Measurements from ENCODE around the gene FLACC1.
"Not testable (repeated sequence)": the region's sequence is repeated elsewhere in the genome, so short reads cannot be mapped to it uniquely, and the experiment has no call there.

The FLACC1 gene

DNA sequence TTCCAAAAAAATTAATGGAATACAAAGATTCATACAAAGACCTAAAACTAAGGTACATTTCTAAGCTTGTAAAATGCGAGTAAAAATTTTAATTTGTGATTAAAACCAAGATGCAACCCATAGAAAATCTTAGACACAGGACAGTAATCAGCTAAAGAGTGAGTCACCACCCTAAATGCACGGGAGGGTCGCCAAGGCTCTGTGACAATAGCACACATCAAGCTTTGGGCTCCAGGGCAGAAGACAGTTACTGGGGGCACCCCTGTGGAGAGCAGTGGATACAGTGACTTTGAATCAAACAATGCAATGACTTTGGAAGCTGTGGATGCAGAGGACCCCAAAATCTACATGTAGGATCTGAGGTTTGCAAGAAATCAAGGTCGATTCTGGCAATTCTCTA, 7.5 kb downstream of the FLACC1 start:
- no peak for DNase-seq (ENCODE audit: low read depth)

DNA sequence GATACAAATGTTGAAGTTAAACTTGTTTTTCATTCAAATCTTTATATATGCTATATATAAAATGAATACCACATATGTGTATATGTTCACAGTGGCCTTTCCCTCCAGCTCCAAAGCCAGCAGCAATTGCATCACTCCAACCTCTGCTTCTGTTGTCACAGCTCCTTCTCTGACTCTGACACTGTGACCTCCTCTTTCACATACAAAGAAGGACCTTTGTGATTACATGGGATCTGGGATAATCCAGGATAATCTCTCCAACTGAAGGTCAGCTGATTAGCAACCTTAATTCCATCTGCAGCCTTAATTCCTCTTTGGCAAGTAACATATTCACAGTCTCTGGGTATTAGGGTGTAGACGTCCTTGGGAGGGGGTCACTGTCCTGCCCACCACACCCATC, 8.4 kb downstream of the FLACC1 start:
- no peak for DNase-seq (ENCODE audit: low read depth)

DNA sequence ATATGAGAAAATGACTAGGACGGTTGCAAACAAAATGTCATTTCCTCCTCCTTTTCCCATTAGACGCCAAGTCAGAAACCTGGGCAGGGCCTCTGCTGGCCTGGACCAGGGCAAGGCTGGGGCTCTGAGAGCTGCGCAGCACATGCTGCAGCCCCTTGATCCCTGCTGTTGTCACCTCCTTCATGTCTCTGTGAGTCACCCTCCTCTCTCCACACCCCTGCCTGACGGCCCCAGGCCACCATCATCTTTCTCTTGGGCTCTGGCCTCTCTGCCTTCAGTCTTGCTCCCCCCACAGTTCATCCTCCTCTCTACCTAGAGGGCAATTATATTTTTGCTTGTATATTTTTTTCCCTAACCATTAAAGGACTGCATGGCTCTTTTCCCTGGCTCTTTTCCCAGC, 10.0 kb downstream of the FLACC1 start:
- no peak for DNase-seq (ENCODE audit: low read depth)

DNA sequence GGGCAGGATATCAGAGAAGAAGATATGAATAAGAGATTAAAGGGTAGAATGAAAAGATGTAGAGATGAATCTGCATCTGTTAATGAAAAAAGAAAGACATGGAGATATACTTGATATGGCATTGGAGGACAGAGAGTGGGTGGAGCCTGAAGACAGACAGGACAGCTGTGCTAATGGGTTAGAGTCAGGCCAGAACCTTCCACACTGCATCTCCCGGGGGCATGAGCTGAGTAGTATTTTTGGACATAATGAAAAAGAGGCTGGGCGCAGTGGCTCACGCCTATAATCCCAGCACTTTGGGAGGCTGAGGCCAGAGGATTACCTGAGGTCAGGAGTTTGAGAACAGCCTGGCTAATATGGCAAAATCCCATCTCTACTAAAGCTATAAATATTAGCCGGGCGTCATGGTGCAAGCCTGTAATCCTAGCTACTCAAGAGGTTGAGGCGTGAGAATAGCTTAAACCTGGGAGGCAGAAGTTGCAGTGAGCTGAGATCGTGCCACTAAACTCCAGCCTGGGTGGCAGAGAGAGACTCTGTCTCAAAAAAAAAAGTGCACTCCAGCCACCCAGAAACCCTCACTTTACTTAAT, 11.4 kb downstream of the FLACC1 start:
- no peak for DNase-seq (ENCODE audit: low read depth)

DNA sequence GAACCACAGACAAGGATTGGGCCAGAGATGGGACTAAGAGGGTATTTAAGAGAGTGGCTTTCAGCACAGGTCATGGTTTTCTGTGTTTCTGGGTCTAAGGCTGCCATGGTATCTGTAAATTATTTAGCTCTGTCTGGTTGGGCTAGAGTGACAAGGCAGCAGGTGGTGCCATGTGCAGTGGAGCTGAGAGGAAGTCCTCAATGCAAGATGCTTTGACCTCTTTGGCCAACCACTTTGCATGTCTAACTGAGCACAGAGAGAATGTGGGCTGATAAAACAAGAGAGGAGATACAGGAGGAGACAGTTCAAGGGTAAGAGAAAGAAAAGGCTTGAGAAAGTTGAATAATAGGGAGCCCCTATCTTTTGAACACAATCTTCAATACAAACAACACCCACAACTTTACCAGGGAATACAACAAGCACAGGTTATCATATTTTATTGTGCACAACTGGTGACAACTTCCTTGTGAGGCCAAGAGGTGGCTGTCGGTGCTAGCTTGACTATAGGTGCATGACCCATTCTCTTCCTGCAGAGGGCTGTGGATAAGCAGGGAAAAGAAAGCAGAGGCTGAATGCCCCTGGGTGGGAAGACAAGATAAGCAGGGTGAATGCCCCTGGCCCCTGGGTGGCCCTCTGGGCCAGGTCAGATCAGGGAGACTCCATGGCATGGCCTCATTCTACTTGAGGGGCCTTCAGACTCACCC, 12.3 kb downstream of the FLACC1 start:
- no peak for DNase-seq (ENCODE audit: low read depth)

DNA sequence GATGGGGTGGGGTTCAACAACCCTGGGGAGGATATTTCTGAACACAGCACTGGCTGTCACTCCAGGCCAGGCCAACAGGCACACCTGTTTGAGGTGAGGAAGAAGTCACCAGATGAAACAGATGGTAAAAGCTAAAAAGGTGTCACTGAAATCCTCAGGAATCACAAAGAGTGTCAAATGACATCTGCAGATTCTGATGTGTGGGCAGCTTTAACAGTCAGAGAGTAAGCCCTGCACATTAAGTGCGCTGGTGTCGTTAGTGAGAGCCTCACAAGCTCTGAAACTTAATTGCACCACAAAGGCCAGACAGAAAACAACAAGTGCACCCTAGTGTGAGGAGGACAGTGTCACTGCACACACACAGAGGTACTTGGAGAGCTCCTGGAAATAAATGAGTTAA, 13.6 kb downstream of the FLACC1 start:
- no peak for DNase-seq (ENCODE audit: low read depth)

DNA sequence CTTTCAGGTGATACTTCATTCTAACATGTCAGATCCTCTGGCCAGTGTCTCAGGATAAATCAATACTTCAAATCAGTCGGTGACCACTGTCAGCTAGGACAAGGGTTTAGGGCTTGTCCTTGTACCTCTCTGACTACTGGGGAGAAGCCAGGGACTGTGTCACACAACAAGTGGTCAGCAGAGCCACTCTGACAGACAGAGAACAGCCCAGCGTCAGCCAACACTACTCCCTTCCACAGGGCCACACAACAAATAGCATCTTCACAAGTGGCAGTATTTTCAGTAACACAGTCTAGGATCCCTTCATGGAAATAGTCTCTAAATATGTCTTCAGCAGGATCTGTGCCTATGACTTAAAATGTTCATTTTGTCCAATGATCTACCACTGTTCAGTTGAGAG, 14.2 kb downstream of the FLACC1 start:
- DNase-seq (ENCODE audit: low read depth) = no peak

DNA sequence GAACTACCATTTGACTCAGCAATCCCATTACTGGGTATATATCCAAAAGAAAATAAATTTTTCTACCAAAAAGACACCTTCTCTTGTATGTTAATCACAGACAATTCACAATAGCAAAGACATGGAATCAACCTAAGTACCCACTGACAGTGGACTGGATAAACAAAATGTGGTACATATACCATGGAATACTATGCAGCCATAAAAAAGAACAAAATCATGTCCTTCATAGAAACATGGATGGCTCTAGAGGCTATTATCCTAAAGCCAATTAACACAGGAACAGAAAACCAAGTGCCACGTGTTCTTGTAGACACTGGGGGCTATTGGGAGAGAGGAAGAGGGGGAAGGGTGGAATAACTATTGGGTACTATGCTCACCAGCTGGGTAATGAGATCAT, 27.7 kb downstream of the FLACC1 start:
- no peak for DNase-seq (ENCODE audit: low read depth)

DNA sequence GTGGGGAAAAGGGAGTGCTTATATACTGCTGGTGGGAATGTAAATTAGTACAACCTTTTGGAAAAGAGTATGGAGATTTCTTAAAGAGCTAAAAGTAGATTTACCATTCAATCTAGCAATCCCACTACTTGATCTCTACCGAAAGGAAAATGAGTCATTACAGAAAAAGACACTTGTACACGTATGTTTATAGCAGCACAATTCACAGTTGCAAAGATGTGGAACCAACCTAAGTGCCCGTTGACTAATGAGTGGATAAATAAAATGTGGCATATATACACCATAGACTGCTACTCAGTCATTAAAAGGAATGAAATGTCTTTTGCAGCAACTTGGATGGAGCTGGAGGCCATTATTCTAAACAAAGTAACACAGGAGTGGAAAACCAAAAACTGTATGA, 29.5 kb downstream of the FLACC1 start:
- DNase-seq (ENCODE audit: low read depth) = no peak

DNA sequence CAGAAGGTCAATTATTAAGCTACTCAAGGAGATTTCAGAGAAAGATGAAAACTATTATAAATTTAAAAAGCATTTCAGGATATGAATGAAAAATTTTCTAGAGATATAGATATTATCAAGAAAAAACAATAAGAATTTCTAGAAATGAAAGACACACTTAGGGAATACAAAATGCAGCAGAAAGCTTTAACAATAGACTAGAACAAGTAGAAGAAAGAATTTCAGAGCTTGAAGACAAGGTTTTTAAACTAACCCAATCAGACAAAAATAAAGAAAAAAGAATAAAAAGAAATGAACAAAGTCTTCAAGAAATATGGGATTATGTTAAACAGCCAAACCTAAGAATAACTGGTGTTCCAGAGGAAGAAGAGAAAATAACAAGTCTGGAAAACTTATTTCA, 34.4 kb downstream of the FLACC1 start:
- DNase-seq (ENCODE audit: low read depth) = no peak

DNA sequence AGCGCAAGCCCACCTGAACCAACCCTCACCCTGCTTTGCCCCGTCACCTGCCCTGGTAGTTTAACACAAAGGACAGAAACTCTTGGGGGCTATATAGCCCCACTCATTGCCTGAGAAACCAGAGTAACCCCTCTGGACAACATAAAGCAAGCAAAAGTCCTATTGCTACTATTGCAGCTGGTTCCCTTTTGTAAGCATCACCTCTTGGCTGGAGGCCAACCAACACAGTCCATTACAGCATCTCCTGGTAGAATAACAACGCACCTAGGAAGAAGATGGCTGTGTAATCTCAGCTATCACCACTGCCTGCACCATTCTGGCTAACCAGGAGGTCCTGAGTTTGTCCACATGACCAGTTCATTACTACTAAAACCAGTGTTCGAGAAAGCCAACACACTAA, 36.4 kb downstream of the FLACC1 start:
- DNase-seq (ENCODE audit: low read depth) = no peak

DNA sequence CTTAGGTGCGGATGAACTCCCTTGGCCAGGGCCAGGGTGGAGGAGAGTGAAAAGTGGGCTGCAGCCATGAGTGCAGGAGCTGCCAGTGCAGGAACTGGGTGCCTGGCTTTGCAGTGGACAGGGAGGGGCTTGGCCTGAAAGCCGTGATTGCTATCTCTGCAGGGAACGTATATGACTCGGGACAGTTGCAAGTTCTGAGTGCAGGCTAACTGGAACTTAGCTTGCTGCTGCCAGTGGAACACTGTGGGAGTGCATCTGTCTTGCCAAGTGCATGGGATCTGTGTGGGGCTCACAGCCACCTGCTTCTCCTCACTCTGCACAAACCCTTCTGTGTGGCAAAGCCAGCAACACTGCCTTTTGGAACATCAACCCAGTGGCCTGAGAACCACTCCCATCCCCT, 36.9 kb downstream of the FLACC1 start:
- no peak for DNase-seq (ENCODE audit: low read depth)

DNA sequence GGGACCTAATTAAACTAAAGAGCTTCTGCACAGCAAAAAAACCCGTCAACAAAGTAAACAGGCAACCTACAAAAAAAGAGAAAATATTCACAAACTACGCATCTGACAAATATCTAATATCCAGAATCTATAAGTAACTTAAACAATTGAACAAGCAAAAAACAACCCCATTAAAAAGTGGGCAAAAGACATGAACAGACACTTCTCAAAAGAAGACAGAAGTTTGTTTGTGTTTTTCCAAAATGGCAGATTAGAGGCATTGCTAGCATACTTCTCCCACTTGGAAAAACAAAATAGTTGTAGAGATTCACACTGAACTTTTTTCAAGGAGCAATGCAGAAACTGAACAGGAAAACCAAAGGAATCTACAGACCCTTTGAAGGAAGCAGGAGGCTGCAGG, 37.6 kb downstream of the FLACC1 start:
- no peak for DNase-seq (ENCODE audit: low read depth)

DNA sequence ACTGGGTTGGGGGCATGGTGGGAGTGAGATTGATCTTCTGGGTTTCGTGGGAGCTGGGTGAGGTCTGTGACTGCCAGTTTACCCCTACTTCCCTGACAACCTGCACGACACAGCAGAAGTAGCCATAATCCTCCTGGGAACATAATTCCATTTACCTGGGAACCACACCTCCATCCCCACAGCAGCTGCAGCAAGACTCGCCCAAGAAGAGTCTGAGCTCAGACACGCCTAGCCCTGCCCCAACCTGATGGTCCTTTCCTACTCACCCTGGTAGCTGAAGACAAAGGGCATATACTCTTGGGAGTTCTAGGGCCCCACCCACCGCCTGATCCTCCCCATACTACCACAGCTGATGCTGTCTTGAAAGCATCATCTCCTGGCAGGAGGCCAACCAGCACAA, 43.8 kb downstream of the FLACC1 start:
- no peak for DNase-seq (ENCODE audit: low read depth)

DNA sequence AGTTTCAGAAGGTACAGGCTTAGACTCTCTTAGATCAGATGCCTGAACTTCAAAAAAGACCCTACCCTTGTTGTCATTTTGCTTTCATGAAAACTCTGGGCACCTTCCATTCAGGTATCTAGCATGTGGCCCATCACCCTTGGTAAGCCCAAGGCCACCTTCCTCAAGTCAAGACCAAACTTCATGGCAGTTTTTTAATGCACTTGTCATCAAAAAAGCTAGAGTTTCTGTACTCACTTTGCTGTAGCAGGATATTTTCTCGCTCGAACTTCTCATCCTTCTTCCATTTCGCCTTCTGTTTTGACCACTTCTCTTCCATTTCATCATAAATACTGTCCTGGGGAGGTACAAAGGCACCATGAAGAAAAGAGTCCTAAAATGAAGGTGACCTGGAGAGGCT, 48.2 kb downstream of the FLACC1 start:
- no peak for DNase-seq (ENCODE audit: low read depth)

DNA sequence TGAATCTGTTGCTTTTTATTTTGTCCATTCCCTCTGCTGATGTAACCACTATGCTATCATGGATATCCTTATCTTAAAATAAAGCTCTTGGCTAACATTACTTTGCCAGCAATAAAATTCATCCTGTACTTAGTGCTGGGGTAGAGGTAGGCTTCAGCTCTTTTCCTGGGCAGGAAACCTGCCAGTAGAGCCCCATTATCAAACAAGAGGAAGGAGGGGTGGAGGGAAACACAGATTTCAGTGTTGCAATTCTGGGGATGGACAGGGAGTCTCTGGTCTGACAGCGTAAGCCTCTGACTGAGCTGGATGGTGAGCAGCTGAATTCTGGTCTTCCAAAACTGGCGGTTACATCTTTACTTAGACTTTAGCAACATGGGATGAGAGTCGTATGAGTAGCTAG, 49.3 kb downstream of the FLACC1 start:
- no peak for DNase-seq (ENCODE audit: low read depth)

DNA sequence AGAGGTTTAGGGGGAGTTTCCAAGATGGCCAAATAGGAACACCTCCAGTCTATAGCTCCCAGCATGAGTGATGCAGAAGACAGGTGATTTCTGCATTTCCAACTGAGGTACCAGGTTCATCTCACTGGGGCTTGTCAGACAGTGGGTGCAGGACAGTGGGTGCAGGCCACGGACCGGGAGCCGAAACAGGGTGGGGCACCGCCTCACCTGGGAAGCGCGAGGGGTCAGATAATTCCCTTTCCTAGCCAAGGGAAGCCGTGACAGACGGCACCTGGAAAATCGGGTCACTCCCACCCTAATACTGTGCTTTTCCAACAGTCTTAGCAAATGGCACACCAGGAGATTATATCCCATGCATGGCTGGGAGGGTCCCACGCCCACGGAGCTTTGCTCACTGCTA, 57.2 kb downstream of the FLACC1 start:
- not testable (repeated sequence) for DNase-seq (ENCODE audit: low read depth)

DNA sequence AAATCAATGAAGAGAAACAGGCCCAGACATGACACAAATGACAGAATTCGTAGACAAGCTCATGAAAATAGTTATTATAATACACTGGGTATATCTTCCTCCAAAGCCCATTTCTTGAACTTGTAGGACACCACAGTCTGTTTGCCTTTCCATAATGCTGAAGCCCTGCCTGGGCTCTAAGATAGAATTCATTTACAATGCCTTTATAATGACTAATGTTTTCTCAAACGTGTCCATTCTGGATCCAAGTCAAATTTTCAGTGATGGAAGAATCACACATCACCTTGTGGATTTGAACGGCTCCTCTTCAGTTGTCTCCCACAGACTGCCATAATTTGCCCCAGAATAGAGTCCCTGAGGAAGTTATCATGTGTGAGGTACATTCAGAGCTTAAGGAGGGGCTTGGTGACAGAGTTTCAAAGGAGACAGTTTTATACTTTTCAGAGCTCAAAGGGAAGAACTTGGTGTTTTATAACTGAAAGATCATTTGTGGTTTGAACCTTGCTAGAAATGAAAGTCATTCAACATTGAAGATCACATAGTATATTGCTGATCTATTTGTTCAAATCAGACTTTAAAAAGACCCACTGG, 58.6 kb downstream of the FLACC1 start:
- no peak for DNase-seq (ENCODE audit: low read depth)

DNA sequence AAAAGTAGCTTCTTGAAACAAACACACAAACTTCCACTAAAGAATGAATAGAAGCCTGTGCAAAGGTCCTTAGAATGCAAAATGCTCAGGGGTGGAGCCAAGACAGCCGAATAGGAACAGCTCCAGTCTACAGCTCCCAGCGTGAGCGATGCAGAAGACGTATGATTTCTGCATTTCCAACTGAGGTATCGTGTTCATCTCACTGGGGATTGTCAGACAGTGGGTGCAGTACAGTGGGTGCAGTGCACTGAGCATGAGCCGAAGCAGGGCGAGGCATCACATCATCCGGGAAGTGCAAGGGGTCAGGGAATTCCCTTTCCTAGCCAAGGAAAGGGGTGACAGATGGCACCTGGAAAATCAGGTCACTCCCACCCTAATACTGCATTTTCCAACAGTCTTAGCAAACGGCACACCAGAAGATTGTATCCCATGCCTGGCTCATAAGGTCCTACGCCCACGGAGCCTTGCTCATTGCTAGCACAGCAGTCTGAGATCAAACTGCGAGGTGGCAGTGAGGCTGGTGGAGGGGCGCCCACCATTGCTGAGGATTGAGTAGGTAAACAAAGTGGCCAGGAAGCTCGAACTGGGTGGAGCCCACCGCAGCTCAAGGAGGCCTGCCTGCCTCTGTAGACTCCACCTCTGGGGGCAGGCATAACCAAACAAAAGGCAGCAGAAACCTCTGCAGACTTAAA, 66.5 kb downstream of the FLACC1 start:
- not testable (repeated sequence) for DNase-seq (ENCODE audit: low read depth)

DNA sequence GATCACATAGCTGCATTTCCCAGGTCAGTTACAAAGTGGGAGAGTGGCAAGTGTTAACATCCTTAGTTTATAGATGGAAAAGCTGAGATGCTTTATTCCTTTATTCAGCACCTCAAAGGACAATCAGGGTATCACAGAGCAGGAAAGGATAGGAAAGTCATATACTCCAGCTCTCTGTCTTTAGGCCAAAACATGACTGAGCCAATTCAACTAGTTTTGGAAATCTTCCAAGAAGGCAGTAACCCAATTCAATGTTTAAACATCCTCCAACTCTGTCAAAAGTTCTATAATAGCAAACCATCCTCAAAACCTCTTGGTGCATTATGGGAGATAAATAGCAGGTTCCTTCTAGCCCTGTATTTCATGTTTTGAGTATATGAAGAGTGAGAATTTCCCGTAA, 71.6 kb downstream of the FLACC1 start:
- DNase-seq (ENCODE audit: low read depth) = no peak

DNA sequence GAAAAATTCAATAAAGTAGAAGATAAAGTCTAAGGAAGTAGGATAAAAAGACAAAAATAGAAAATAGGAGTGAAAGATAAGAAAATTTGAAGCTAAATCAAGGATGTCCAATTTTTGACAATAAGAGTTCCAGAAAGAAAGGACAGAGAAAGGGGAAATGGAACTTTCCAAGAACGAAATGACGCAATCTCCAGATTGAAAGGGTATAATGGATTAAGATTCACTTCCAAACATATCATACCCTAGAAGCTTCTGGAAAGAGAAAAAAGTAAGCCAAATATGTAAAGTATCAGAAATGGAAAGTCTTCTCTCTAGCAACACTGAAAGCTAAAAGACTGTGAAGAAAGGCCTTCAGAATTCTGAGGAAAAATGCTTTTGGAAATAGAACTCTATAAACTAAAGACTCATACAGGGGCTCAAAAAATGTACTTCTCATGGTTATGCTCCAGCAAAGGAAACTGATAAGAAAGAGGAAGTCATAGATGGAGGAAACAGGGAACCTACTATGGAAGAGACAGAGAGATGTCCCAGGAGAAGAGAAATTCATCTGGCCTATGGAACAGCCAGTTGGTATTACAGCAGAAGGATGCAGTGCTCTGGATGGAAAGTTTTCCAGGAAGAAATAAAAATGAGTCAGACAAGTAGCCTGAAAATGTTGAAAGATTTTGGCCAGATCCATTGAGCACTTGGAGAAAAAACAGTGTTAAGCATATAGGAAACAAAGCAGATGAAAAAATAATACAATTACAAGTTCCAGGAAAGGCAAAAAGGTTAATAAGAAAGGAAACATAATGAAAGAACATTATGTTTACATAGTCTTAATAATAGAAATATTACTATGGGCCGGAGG, 76.7 kb downstream of the FLACC1 start:
- no peak for DNase-seq (ENCODE audit: low read depth)

DNA sequence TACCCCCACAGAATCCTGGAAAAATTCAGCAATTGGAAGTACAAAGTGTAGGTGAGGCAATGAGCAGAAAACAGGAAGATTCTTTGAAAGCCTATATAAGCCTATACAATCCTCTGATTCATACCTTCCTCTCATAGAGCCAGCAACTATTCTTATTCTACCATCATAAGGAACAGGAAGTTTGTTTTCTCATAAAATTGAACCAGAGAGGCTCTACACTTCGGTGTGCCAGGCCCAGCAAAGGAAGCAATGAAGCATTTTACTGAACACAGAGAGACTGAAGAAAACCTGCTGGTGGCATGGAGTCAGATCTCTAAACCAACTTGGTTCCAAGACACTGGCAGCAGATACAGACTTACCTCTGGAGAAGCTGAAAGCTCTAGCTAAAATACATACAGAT, 78.1 kb downstream of the FLACC1 start:
- no peak for DNase-seq (ENCODE audit: low read depth)
